Measurements from ENCODE around the gene FBLN2. TPM values are rescaled to one million over a fixed set of nuclear protein-coding genes. Genes with fewer than 3 reads are reported as not detected.

The FBLN2 gene
- total RNA-seq, 1 experiment from 2014 or later, result 0.11 TPM

DNA sequence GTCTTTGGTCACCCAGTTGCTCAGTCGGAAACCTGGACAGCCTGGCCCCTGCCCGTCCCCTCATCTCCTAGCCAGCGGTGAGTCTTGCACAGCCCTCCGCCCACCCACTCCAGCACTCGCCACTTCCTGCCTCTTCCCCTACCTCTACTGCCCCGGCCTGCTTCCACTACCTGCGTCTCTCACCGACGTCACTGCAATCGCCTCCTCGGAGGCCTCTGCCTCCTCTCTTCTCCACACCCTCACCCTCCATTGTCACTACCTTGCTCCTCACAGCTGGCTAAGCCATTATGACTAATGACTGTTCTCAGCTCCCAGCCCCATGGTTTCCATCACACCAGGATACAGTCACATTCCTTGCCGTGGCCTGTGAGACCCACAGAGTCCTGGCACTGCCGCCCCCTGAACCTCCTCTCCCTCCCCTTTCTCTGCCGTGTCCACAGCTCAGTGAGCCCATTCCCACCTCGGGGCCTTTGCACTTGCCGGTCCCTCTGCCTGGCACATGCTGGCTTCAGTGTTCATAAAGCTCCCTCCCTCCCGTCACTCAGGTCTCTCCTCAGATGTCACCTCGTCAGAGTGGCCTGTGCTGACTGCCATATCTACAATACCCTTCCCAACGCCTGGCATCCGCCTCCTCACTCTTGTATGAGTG lies 104.8 kb downstream of the FBLN2 start:
- H3K36me3 ChIP-seq (ENCODE audit: low read depth, low read length), result no peaks in the 10 kb centered on the region
- no peak overlapping the region for H3K4me2 ChIP-seq (ENCODE audit: low read length)
- no peaks in the 10 kb centered on the region for H3K9me2 ChIP-seq (replicated peaks; ENCODE audit: low read length)
- no peaks in the 10 kb centered on the region for H3F3A ChIP-seq (ENCODE audit: low read length, unreplicated experiment)
- DNase-seq (no peak), ATAC-seq (no peak)
- POLR2A ChIA-PET (ENCODE audit: unreplicated experiment), result no interaction called here
- no peak for TF ChIP-seq EZH2phosphoT487 (IDR thresholded peaks at IDR 0.05; ENCODE audit: borderline replicate concordance, low read length)
- TF ChIP-seq EZH2 (IDR thresholded peaks at IDR 0.05; ENCODE audit: low read length, unreplicated experiment), result no peak
- TF ChIP-seq, protein P1, sequence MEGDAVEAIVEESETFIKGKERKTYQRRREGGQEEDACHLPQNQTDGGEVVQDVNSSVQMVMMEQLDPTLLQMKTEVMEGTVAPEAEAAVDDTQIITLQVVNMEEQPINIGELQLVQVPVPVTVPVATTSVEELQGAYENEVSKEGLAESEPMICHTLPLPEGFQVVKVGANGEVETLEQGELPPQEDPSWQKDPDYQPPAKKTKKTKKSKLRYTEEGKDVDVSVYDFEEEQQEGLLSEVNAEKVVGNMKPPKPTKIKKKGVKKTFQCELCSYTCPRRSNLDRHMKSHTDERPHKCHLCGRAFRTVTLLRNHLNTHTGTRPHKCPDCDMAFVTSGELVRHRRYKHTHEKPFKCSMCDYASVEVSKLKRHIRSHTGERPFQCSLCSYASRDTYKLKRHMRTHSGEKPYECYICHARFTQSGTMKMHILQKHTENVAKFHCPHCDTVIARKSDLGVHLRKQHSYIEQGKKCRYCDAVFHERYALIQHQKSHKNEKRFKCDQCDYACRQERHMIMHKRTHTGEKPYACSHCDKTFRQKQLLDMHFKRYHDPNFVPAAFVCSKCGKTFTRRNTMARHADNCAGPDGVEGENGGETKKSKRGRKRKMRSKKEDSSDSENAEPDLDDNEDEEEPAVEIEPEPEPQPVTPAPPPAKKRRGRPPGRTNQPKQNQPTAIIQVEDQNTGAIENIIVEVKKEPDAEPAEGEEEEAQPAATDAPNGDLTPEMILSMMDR (conservative IDR thresholded peaks at IDR 0.05; ENCODE audit: low read depth, low read length), result no peak
- BruUV-seq (replicated peaks), result no TSS peak
- CTCF ChIA-PET, result interaction anchor here (0.5 to 5.7 kb wide), 2 partner anchors 232 to 351 kb away, joined by 9 to 69 read pairs; no protein-coding TSS in a partner anchor
- no peaks in the 10 kb centered on the region for H3K27me3 ChIP-seq (ENCODE audit: low read length)
- H3K4me1 ChIP-seq (ENCODE audit: insufficient read depth, low read length), result peaks cover 17% of the 10 kb centered on the region
- H3K9ac ChIP-seq (ENCODE audit: low read length), result no peak overlapping the region
- no peak overlapping the region for H3K4me3 ChIP-seq (ENCODE audit: low read length)
- H3K79me2 ChIP-seq (ENCODE audit: low read length), result no peaks in the 10 kb centered on the region
- H4K20me1 ChIP-seq (ENCODE audit: low read length), result no peaks in the 10 kb centered on the region
- H2AFZ ChIP-seq (ENCODE audit: low read length), result no peak overlapping the region
- no peak overlapping the region for H3K27ac ChIP-seq (ENCODE audit: low read length)
- no peaks in the 10 kb centered on the region for H3K9me3 ChIP-seq (ENCODE audit: low read length)
- intact Hi-C loops (cut with micrococcal nuclease), result loop anchor here (10.0 kb wide), 1 partner anchor 471 kb away; the partner anchor contains the start of genes CHCHD4 and TMEM43

DNA sequence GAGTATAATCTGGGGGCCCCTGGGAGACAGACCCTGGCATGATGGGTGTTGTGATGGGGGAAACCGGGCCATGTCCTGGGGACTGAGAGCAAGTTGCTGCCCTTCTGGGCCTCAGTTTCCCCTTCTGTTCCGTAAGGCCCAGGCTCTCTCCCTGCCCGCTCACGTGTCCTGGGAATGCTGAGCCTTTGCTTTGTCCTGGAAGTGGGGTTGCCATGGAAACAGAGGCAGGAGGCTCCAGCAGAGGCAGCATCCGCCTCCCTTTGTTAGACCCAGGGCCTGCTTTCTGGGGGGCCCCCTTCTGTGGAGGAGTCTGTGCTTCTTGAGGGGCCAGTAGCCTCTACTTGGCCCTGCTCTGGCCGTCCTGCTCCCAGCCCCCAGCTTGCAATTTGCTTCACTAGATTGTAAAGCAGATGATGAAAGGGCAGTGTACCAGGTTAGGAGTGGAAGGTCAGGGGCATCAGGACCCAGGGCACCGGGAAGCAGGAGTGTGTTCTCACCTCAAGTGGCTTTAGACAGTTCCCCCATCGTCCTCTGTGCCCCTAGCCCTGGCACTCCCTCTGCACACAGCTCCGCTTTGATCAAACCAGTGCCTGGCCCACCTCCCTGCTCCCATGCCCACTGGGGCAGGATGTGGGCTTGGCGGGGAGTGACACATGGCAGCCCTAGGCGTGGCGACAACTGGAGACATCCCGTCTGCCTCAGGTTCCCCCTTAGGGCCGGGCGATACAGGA lies 105.6 kb downstream of the FBLN2 start:
- H4K20me1 ChIP-seq (ENCODE audit: low read length), result no peaks in the 10 kb centered on the region
- peaks cover 14% of the 10 kb centered on the region; the same call in 1 of the 2 replicates for H3K4me1 ChIP-seq (ENCODE audit: insufficient read depth, low read length)
- ATAC-seq, result no peak; the same call in 1 of the 2 replicates
- no peak for TF ChIP-seq EZH2 (IDR thresholded peaks at IDR 0.05; ENCODE audit: low read length, unreplicated experiment)
- TF ChIP-seq, protein P1 (conservative IDR thresholded peaks at IDR 0.05; ENCODE audit: low read depth, low read length), result no peak
- no peak for TF ChIP-seq EZH2phosphoT487 (IDR thresholded peaks at IDR 0.05; ENCODE audit: borderline replicate concordance, low read length)
- intact Hi-C loops (cut with micrococcal nuclease), result loop anchor here (10.0 kb wide), 1 partner anchor 470 kb away; the partner anchor contains the start of genes CHCHD4 and TMEM43
- peak overlapping the region; percentile 50; the same call in 1 of the 2 replicates for H3K4me3 ChIP-seq (ENCODE audit: low read length)
- H3F3A ChIP-seq (ENCODE audit: low read length, unreplicated experiment), result no peaks in the 10 kb centered on the region
- no TSS peak for BruUV-seq (replicated peaks)
- H2AFZ ChIP-seq (ENCODE audit: low read length), result peak overlapping the region; percentile 76
- H3K9ac ChIP-seq (ENCODE audit: low read length), result peak overlapping the region; percentile 38; the same call in 1 of the 2 replicates
- H3K9me3 ChIP-seq (ENCODE audit: low read length), result no peaks in the 10 kb centered on the region
- no peaks in the 10 kb centered on the region for H3K9me2 ChIP-seq (replicated peaks; ENCODE audit: low read length)
- H3K79me2 ChIP-seq (ENCODE audit: low read length), result no peaks in the 10 kb centered on the region
- H3K27ac ChIP-seq (ENCODE audit: low read length), result no peak overlapping the region
- no peak for DNase-seq
- ChIA-PET POLR2A (ENCODE audit: unreplicated experiment) (no interaction called here), CTCF (interaction anchor here (0.6 to 5.7 kb wide), 7 partner anchors 148 to 682 kb away, joined by 3 to 69 read pairs (median 4); partner anchors contain the start of gene WNT7A)
- no peaks in the 10 kb centered on the region for H3K36me3 ChIP-seq (ENCODE audit: low read depth, low read length)
- no peaks in the 10 kb centered on the region for H3K27me3 ChIP-seq (ENCODE audit: low read length)
- peak overlapping the region; percentile 75 for H3K4me2 ChIP-seq (ENCODE audit: low read length)

Data from PC-3 (cell line).